Endothelial cell of coronary artery (primary cell): ENCODE measurements around the gene BHLHE23. TPM values are rescaled to one million over a fixed set of nuclear protein-coding genes. Genes with fewer than 3 reads are reported as not detected.

Experiments used
- total RNA-seq: library from RNA; depleted of rRNA; stranded (reverse); fragments of >200 nt; gene quantifications from 2 replicates; pipeline ENCODE4 v1.2.3, GENCODE V29; 2014

The BHLHE23 gene
- not detected in 2 replicates for total RNA-seq

GRCh38 chr20:63006540-63007359 is at the start of gene BHLHE23:
Gene BHLHE23 (minus strand): TSS chr20:63006964. CDS start chr20:63006774, 190 bp downstream.

Other genes starting within 250 kb of the BHLHE23 start
- 19.8 and 22.0 TPM in 2 replicates for gene MRGBP, start 210.5 kb downstream of the BHLHE23 start, total RNA-seq
- gene OGFR, start 202.1 kb downstream of the BHLHE23 start, total RNA-seq: 33.5 and 42.6 TPM in 2 replicates
- gene COL9A3, start 189.9 kb downstream of the BHLHE23 start, total RNA-seq: 0.19 and 0.27 TPM in 2 replicates
- 11.4 and 11.9 TPM in 2 replicates for gene TCFL5, start 145.1 kb downstream of the BHLHE23 start, total RNA-seq
- 32.1 and 44.6 TPM in 2 replicates for gene DIDO1, start 80.5 kb downstream of the BHLHE23 start, total RNA-seq
- gene GID8, start 68.8 kb downstream of the BHLHE23 start, total RNA-seq: 40.1 and 42.9 TPM in 2 replicates
- 6.6 and 13.8 TPM in 2 replicates for gene SLC17A9, start 54.3 kb downstream of the BHLHE23 start, total RNA-seq
- gene YTHDF1, start 209.2 kb upstream of the BHLHE23 start, total RNA-seq: 19.6 and 25.6 TPM in 2 replicates
- gene BIRC7, start 228.9 kb upstream of the BHLHE23 start, total RNA-seq: not detected in 2 replicates
- not detected in 2 replicates for gene NKAIN4, start 247.5 kb upstream of the BHLHE23 start, total RNA-seq